Nephron progenitor cell (in vitro differentiated cells): Measurements from ENCODE around the gene ASCL1.
A peak's percentile ranks its signal among the peaks of the same experiment; 100 is the strongest.

Source experiments
- DNase-seq: peaks from one replicate; pipeline ENCODE4 v3.0.0; 2021
- H3K27ac Mint-ChIP-seq: 2 replicates; pipeline ENCODE4 v1.8.0; 2021; ENCODE audit warnings: mild to moderate bottlenecking, moderate library complexity, mixed read lengths
- H3K27me3 Mint-ChIP-seq: 2 replicates; pipeline ENCODE4 v1.8.0; 2021; ENCODE audit warnings: mild to moderate bottlenecking, low read depth, mixed read lengths; ENCODE audit not compliant: poor library complexity
- H3K36me3 Mint-ChIP-seq: 2 replicates; pipeline ENCODE4 v1.8.0; 2021; ENCODE audit warnings: low read depth, mixed read lengths
- H3K4me1 Mint-ChIP-seq: 2 replicates; pipeline ENCODE4 v1.8.0; 2021; ENCODE audit warnings: mixed read lengths
- H3K4me3 Mint-ChIP-seq: 2 replicates; pipeline ENCODE4 v1.8.0; 2021; ENCODE audit warnings: mild to moderate bottlenecking, moderate library complexity, mixed read lengths
- H3K9me3 Mint-ChIP-seq: 2 replicates; pipeline ENCODE4 v1.8.0; 2021; ENCODE audit warnings: mild to moderate bottlenecking, moderate library complexity, mixed read lengths
- CTCF ChIP-seq: fragments of 200-600 bp; sonication (generic); IDR thresholded peaks from 2 replicates; pipeline ENCODE4 v1.5.0; 2021; ENCODE audit warnings: antibody characterized with exemption

The ASCL1 gene

GRCh38 chr12:102959391-102959790, 1.9 kb downstream of the ASCL1 start:
- no peak for DNase-seq
- Mint-ChIP-seq H3K27ac (no peak overlapping the region), H3K9me3 (peaks cover 21% of the 10 kb centered on the region), H3K4me3 (peak overlapping the region; percentile 72), H3K4me1 (peaks cover 45% of the 10 kb centered on the region), H3K27me3 (peaks cover 100% of the 10 kb centered on the region), H3K36me3 (peaks cover 6% of the 10 kb centered on the region)
- TF ChIP-seq CTCF: no peak

GRCh38 chr12:102960766-102961465, 3.4 kb downstream of the ASCL1 start:
- Mint-ChIP-seq H3K27ac (no peak overlapping the region), H3K27me3 (peaks cover 100% of the 10 kb centered on the region), H3K4me3 (no peak overlapping the region), H3K9me3 (peaks cover 25% of the 10 kb centered on the region), H3K4me1 (peaks cover 56% of the 10 kb centered on the region), H3K36me3 (peaks cover 6% of the 10 kb centered on the region)
- DNase-seq: peak; percentile 39
- TF ChIP-seq CTCF: no peak

- peaks cover 56% of the 10 kb centered on the region for H3K4me1 Mint-ChIP-seq
- H3K4me3 Mint-ChIP-seq: peak overlapping the region; percentile 23
- peaks cover 6% of the 10 kb centered on the region for H3K36me3 Mint-ChIP-seq
- DNase-seq: no peak
- peaks cover 25% of the 10 kb centered on the region for H3K9me3 Mint-ChIP-seq
- no peak for TF ChIP-seq CTCF
- H3K27me3 Mint-ChIP-seq: peaks cover 100% of the 10 kb centered on the region
- H3K27ac Mint-ChIP-seq: no peak overlapping the region
These were observed 4.0 kb downstream of the ASCL1 start for GRCh38 chr12:102961466-102961855.

- Mint-ChIP-seq H3K4me1 (peaks cover 45% of the 10 kb centered on the region), H3K27ac (no peak overlapping the region), H3K36me3 (peaks cover 6% of the 10 kb centered on the region), H3K27me3 (peaks cover 100% of the 10 kb centered on the region), H3K9me3 (peaks cover 25% of the 10 kb centered on the region), H3K4me3 (peak overlapping the region; percentile 28)
- no peak for DNase-seq
- TF ChIP-seq CTCF: no peak
These were observed 5.1 kb downstream of the ASCL1 start for GRCh38 chr12:102962532-102962931.

- DNase-seq: no peak
- H3K27me3 Mint-ChIP-seq: peaks cover 100% of the 10 kb centered on the region
- peaks cover 6% of the 10 kb centered on the region for H3K36me3 Mint-ChIP-seq
- TF ChIP-seq CTCF: no peak
- H3K4me3 Mint-ChIP-seq: no peak overlapping the region
- H3K4me1 Mint-ChIP-seq: peaks cover 40% of the 10 kb centered on the region
- H3K27ac Mint-ChIP-seq: no peak overlapping the region
- peaks cover 25% of the 10 kb centered on the region for H3K9me3 Mint-ChIP-seq
These were observed 5.5 kb downstream of the ASCL1 start for GRCh38 chr12:102962986-102963385.

- peaks cover 100% of the 10 kb centered on the region for H3K27me3 Mint-ChIP-seq
- DNase-seq: no peak
- H3K9me3 Mint-ChIP-seq: peaks cover 25% of the 10 kb centered on the region
- no peak overlapping the region for H3K27ac Mint-ChIP-seq
- TF ChIP-seq CTCF: no peak
- H3K36me3 Mint-ChIP-seq: peaks cover 6% of the 10 kb centered on the region
- H3K4me1 Mint-ChIP-seq: peaks cover 35% of the 10 kb centered on the region
- no peak overlapping the region for H3K4me3 Mint-ChIP-seq
These were observed 6.3 kb downstream of the ASCL1 start for GRCh38 chr12:102963796-102964195.
